DND-41 (cell line): Measurements from ENCODE around the gene FOXI1.
"Not testable (repeated sequence)": the region's sequence is repeated elsewhere in the genome, so short reads cannot be mapped to it uniquely, and the experiment has no call there.

Source experiments
- EZH2 ChIP-seq: IDR thresholded peaks from 3 replicates; pipeline ENCODE4 v1.6.1; 2012; ENCODE audit warnings: borderline replicate concordance, low read depth, mild to moderate bottlenecking, moderate library complexity, low read length, inconsistent platforms; ENCODE audit not compliant: severe bottlenecking
- TF ChIP-seq, protein P1 (sequence below): IDR thresholded peaks from 2 replicates; pipeline ENCODE4 v1.5.1; 2012; ENCODE audit warnings: borderline replicate concordance, low read length, moderate library complexity, mild to moderate bottlenecking; ENCODE audit not compliant: poor library complexity, severe bottlenecking; ENCODE audit errors: extremely low read depth

DNA sequence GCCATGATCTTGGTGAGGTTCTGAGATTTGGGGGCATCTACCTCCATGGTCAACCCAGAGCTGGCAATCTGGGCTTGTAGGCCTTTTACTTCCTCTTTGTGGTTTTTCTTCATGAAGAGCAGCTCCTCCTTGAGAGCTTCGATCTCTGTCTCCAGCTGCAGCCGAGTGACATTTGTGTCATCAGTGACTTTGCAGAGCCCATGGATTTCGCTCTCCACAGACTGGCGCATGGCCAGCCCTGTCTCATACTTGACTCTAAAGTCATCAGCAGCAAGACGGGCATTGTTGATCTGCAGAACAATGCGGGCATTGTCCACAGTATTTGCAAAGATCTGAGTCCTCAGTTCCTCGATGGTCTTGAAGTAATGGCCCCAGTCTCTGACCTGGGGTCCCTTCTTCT lies 35.5 kb downstream of the FOXI1 start:
- TF ChIP-seq, protein P1, sequence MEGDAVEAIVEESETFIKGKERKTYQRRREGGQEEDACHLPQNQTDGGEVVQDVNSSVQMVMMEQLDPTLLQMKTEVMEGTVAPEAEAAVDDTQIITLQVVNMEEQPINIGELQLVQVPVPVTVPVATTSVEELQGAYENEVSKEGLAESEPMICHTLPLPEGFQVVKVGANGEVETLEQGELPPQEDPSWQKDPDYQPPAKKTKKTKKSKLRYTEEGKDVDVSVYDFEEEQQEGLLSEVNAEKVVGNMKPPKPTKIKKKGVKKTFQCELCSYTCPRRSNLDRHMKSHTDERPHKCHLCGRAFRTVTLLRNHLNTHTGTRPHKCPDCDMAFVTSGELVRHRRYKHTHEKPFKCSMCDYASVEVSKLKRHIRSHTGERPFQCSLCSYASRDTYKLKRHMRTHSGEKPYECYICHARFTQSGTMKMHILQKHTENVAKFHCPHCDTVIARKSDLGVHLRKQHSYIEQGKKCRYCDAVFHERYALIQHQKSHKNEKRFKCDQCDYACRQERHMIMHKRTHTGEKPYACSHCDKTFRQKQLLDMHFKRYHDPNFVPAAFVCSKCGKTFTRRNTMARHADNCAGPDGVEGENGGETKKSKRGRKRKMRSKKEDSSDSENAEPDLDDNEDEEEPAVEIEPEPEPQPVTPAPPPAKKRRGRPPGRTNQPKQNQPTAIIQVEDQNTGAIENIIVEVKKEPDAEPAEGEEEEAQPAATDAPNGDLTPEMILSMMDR = not testable (repeated sequence)
- TF ChIP-seq EZH2 = not testable (repeated sequence)
